Gastrocnemius medialis (tissue), 4 donors: Measurements from ENCODE around the gene NUDT4B.
"Not testable (repeated sequence)": the region's sequence is repeated elsewhere in the genome, so short reads cannot be mapped to it uniquely, and the experiment has no call there.

ENCODE experiments used
- POLR2A ChIP-seq, 2 donors: fragments of 450-650 bp; IDR thresholded peaks; one replicate each; pipeline ENCODE4 v1.6.1; 2017; ENCODE audit warnings: antibody characterized with exemption in 2 of 2, mild to moderate bottlenecking in 2 of 2, moderate library complexity in 2 of 2
- TF ChIP-seq, protein P1 (sequence below), 5 experiments: fragments of 450-650 bp in 3 of 5; fragments of 200-600 bp in 2 of 5; sonication (generic) in 2 of 5; IDR thresholded peaks in 4 of 5; conservative IDR thresholded peaks in 1 of 5; 1 replicate in 4 of 5; 2 replicates in 1 of 5; pipeline ENCODE4 v1.5.1; 2016 to 2019; ENCODE audit warnings: antibody characterized with exemption in 5 of 5, mild to moderate bottlenecking in 3 of 5, moderate library complexity in 3 of 5

GRCh38 chr1:148729128-148729527 is 19.4 kb upstream of the NUDT4B start:
- TF ChIP-seq, protein P1, sequence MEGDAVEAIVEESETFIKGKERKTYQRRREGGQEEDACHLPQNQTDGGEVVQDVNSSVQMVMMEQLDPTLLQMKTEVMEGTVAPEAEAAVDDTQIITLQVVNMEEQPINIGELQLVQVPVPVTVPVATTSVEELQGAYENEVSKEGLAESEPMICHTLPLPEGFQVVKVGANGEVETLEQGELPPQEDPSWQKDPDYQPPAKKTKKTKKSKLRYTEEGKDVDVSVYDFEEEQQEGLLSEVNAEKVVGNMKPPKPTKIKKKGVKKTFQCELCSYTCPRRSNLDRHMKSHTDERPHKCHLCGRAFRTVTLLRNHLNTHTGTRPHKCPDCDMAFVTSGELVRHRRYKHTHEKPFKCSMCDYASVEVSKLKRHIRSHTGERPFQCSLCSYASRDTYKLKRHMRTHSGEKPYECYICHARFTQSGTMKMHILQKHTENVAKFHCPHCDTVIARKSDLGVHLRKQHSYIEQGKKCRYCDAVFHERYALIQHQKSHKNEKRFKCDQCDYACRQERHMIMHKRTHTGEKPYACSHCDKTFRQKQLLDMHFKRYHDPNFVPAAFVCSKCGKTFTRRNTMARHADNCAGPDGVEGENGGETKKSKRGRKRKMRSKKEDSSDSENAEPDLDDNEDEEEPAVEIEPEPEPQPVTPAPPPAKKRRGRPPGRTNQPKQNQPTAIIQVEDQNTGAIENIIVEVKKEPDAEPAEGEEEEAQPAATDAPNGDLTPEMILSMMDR (IDR thresholded peaks at IDR 0.05 in 4 of 5, conservative IDR thresholded peaks at IDR 0.05 in 1 of 5): not testable (repeated sequence)
- not testable (repeated sequence) for TF ChIP-seq POLR2A (IDR thresholded peaks at IDR 0.05)
